Erythroblast (primary cell): Measurements from ENCODE around the gene EDAR.

ENCODE experiments used
- GATA1 ChIP-seq: IDR thresholded peaks from 2 replicates; pipeline ENCODE4 v1.6.1; 2011; ENCODE audit warnings: low read depth, mild to moderate bottlenecking, control low read depth, low read length, moderate library complexity
- POLR2A ChIP-seq: IDR thresholded peaks from 2 replicates; pipeline ENCODE4 v1.6.1; 2011; ENCODE audit warnings: mild to moderate bottlenecking, low read length

DNA sequence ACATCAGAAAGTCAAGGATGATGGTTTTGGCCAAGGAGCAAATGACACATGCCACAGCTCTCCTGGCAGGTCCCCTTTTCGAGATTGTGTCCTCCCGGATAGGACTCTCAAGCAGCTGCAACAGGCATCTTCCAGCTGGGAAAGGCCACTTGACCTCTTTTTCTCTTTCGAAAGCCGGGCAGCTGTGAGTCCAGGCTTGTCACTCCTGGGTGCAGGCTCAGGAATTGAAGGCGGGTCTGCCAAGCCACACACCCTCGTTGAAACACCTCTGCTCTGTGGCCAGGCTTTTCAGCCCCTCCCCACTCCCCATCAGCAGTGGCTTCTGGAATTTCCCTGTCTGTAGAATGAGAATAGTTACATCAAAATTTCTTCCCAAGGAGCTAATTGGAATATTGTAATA, 104.4 kb downstream of the EDAR start:
- TF ChIP-seq POLR2A (no peak), GATA1 (no peak)
